WTC11 (cell line): ENCODE measurements around the gene CUL9. TPM values are rescaled to one million over a fixed set of nuclear protein-coding genes. Genes with fewer than 3 reads are reported as not detected.

Source experiments
- ATAC-seq: fragments of 200-7000 bp; cut with Tn5 transposase; 2 replicates; pipeline ENCODE4 v1.10.0; 2021; ENCODE audit warnings: mild to moderate bottlenecking, moderate library complexity
- CTCF ChIA-PET: fragments of 300-600 bp; sonication (Branson Sonifier 250); formaldehyde crosslinking; loops from one replicate; lab custom pipeline; 2021; ENCODE audit warnings: antibody characterized with exemption; lab: Charles Lee
- POLR2A ChIA-PET: fragments of 350-600 bp; sonication (Branson Sonifier 250); formaldehyde crosslinking; loops from one replicate; lab custom pipeline; 2021; ENCODE audit warnings: antibody characterized with exemption; lab: Charles Lee
- DNase-seq: peaks from one replicate; pipeline ENCODE4 v3.0.0; 2021; ENCODE audit warnings: low spot score
- H3K27ac Mint-ChIP-seq: 2 replicates; pipeline ENCODE4 v1.8.0; 2021; ENCODE audit warnings: mixed read lengths
- H3K27me3 Mint-ChIP-seq: 2 replicates; pipeline ENCODE4 v1.8.0; 2021; ENCODE audit warnings: low read depth, mild to moderate bottlenecking, moderate library complexity, mixed read lengths
- H3K36me3 Mint-ChIP-seq: 2 replicates; pipeline ENCODE4 v1.8.0; 2021; ENCODE audit warnings: mixed read lengths
- H3K4me1 Mint-ChIP-seq: 2 replicates; pipeline ENCODE4 v1.8.0; 2022; ENCODE audit warnings: mixed read lengths
- H3K4me3 Mint-ChIP-seq: 2 replicates; pipeline ENCODE4 v1.8.0; 2021; ENCODE audit warnings: mild to moderate bottlenecking, moderate library complexity, mixed read lengths
- H3K9me3 Mint-ChIP-seq: 2 replicates; pipeline ENCODE4 v1.8.0; 2021; ENCODE audit warnings: mixed read lengths
- ATF1 ChIP-seq: sonication (generic); formaldehyde crosslinking; IDR thresholded peaks from 2 replicates; pipeline ENCODE4 v1.8.1; 2023; ENCODE audit warnings: mild to moderate bottlenecking, moderate library complexity, missing genetic modification reagents
- ELF4 ChIP-seq: sonication (generic); formaldehyde crosslinking; IDR thresholded peaks from 2 replicates; pipeline ENCODE4 v1.8.1; 2022; ENCODE audit warnings: low read depth, mild to moderate bottlenecking, moderate library complexity, missing genetic modification reagents
- GABPB1 ChIP-seq: sonication (generic); formaldehyde crosslinking; IDR thresholded peaks from 2 replicates; pipeline ENCODE4 v1.8.1; 2023; ENCODE audit warnings: mild to moderate bottlenecking, missing genetic modification reagents
- GTF2I ChIP-seq: fragments of 250-450 bp; sonication (Bioruptor Pico); conservative IDR thresholded peaks from 2 replicates; pipeline ENCODE4 v1.4.0; 2021; ENCODE audit warnings: mild to moderate bottlenecking
- NR2C2 ChIP-seq: sonication (generic); formaldehyde crosslinking; IDR thresholded peaks from 2 replicates; pipeline ENCODE4 v1.8.0; 2022; ENCODE audit warnings: mild to moderate bottlenecking, missing genetic modification reagents
- PRDM15 ChIP-seq: sonication (generic); formaldehyde crosslinking; IDR thresholded peaks from 2 replicates; pipeline ENCODE4 v1.8.0; 2022; ENCODE audit warnings: missing genetic modification reagents
- PREB ChIP-seq: sonication (generic); formaldehyde crosslinking; IDR thresholded peaks from 2 replicates; pipeline ENCODE4 v1.8.1; 2022; ENCODE audit warnings: mild to moderate bottlenecking, missing genetic modification reagents, moderate library complexity, borderline replicate concordance
- TEAD1 ChIP-seq: sonication (generic); formaldehyde crosslinking; IDR thresholded peaks from 2 replicates; pipeline ENCODE4 v1.8.0; 2022; ENCODE audit warnings: mild to moderate bottlenecking, missing genetic modification reagents
- TEAD4 ChIP-seq: sonication (generic); formaldehyde crosslinking; IDR thresholded peaks from 2 replicates; pipeline ENCODE4 v1.8.0; 2022; ENCODE audit warnings: mild to moderate bottlenecking, missing genetic modification reagents
- ZNF121 ChIP-seq: sonication (generic); formaldehyde crosslinking; IDR thresholded peaks from 2 replicates; pipeline ENCODE4 v1.8.0; 2023; ENCODE audit warnings: missing genetic modification reagents
- ZNF396 ChIP-seq: fragments of 250-450 bp; sonication (Bioruptor Pico); IDR thresholded peaks from 2 replicates; pipeline ENCODE4 v1.8.0; 2021; ENCODE audit warnings: mild to moderate bottlenecking, moderate library complexity, borderline replicate concordance
- total RNA-seq: library from RNA; stranded (reverse); gene quantifications from 3 replicates; pipeline ENCODE4 v1.2.3, GENCODE V29; 2021
- TF ChIP-seq, protein P1 (sequence below): fragments of 200-600 bp; IDR thresholded peaks from 2 replicates; pipeline ENCODE4 v1.8.0; 2022; ENCODE audit warnings: antibody characterized with exemption
- TF ChIP-seq, protein P2 (sequence below): sonication (generic); formaldehyde crosslinking; IDR thresholded peaks from 2 replicates; pipeline ENCODE4 v1.8.0; 2023; ENCODE audit warnings: missing genetic modification reagents, mild to moderate bottlenecking, borderline replicate concordance
- TF ChIP-seq, protein P3 (sequence below): sonication (generic); formaldehyde crosslinking; IDR thresholded peaks from 2 replicates; pipeline ENCODE4 v1.8.0; 2022; ENCODE audit warnings: mild to moderate bottlenecking, missing genetic modification reagents
- TF ChIP-seq, protein P4 (sequence below): sonication (generic); formaldehyde crosslinking; IDR thresholded peaks from 2 replicates; pipeline ENCODE4 v1.8.1; 2023; ENCODE audit warnings: mild to moderate bottlenecking, missing genetic modification reagents

The CUL9 gene
- total RNA-seq, 1 experiment from 2014 or later: 15.2 TPM

- ChIA-PET CTCF (interaction anchor here (0.7 to 4.8 kb wide), 5 partner anchors 9 to 70 kb away, joined by 3 to 27 read pairs (median 4); no protein-coding TSS in a partner anchor), POLR2A (interaction anchor here (1.5 kb wide), 1 partner anchor 95 kb away, joined by 3 read pairs; no protein-coding TSS in a partner anchor)
- Mint-ChIP-seq H3K4me1 (peaks cover 38% of the 10 kb centered on the region), H3K9me3 (no peaks in the 10 kb centered on the region), H3K4me3 (no peak overlapping the region), H3K27me3 (peaks cover 33% of the 10 kb centered on the region), H3K36me3 (no peaks in the 10 kb centered on the region), H3K27ac (no peak overlapping the region)
- no peak for ATAC-seq
- no peak for DNase-seq
- TF ChIP-seq, protein P1, sequence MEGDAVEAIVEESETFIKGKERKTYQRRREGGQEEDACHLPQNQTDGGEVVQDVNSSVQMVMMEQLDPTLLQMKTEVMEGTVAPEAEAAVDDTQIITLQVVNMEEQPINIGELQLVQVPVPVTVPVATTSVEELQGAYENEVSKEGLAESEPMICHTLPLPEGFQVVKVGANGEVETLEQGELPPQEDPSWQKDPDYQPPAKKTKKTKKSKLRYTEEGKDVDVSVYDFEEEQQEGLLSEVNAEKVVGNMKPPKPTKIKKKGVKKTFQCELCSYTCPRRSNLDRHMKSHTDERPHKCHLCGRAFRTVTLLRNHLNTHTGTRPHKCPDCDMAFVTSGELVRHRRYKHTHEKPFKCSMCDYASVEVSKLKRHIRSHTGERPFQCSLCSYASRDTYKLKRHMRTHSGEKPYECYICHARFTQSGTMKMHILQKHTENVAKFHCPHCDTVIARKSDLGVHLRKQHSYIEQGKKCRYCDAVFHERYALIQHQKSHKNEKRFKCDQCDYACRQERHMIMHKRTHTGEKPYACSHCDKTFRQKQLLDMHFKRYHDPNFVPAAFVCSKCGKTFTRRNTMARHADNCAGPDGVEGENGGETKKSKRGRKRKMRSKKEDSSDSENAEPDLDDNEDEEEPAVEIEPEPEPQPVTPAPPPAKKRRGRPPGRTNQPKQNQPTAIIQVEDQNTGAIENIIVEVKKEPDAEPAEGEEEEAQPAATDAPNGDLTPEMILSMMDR: no peak
- TF ChIP-seq PRDM15 (no peak), ELF4 (CRISPR knock-in tag) (no peak), ZNF396 (CRISPR knock-in tag) (no peak), ATF1 (no peak), TEAD4 (no peak), GTF2I (no peak), ZNF121 (no peak), NR2C2 (no peak)
- TF ChIP-seq, protein P2, sequence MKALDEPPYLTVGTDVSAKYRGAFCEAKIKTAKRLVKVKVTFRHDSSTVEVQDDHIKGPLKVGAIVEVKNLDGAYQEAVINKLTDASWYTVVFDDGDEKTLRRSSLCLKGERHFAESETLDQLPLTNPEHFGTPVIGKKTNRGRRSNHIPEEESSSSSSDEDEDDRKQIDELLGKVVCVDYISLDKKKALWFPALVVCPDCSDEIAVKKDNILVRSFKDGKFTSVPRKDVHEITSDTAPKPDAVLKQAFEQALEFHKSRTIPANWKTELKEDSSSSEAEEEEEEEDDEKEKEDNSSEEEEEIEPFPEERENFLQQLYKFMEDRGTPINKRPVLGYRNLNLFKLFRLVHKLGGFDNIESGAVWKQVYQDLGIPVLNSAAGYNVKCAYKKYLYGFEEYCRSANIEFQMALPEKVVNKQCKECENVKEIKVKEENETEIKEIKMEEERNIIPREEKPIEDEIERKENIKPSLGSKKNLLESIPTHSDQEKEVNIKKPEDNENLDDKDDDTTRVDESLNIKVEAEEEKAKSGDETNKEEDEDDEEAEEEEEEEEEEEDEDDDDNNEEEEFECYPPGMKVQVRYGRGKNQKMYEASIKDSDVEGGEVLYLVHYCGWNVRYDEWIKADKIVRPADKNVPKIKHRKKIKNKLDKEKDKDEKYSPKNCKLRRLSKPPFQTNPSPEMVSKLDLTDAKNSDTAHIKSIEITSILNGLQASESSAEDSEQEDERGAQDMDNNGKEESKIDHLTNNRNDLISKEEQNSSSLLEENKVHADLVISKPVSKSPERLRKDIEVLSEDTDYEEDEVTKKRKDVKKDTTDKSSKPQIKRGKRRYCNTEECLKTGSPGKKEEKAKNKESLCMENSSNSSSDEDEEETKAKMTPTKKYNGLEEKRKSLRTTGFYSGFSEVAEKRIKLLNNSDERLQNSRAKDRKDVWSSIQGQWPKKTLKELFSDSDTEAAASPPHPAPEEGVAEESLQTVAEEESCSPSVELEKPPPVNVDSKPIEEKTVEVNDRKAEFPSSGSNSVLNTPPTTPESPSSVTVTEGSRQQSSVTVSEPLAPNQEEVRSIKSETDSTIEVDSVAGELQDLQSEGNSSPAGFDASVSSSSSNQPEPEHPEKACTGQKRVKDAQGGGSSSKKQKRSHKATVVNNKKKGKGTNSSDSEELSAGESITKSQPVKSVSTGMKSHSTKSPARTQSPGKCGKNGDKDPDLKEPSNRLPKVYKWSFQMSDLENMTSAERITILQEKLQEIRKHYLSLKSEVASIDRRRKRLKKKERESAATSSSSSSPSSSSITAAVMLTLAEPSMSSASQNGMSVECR: no peak
These were observed 83.6 kb downstream of the CUL9 start for GRCh38 chr6:43265564-43265963.

DNA sequence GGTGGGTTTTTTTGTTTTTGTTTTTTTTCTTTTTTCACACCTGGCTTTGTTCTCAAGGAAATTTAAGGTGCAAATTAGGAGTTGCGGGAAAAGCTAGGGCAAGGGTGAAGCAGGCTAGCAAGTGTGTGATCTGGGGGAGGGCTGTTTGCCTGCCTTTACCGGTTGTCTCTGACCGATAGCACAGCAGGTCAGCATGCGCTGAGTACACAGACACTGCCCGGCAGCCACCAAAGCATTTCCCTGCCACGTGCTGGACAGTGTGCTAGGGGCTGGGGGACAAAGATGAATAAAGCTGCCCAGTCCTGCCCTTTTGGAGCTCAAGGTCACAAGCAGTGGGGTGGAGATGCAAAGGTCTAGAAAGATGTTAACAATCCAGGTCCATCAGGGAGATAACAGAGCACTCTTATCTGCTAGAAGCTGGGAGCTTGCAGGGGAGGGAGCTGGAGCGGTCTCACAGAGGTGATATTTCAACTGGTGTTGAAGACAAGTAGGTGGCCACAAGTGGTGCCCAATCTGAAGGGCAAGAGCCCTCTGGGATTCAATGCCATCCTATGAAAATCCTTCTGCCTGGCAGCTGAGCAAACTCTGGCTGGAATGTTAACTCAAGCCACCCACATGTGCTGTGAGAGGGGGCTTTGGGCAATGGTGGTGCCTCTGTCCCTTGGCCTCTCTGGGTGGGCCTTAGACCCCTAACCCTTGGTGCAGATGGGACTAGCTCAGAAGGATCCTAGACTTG is 85.8 kb downstream of the CUL9 start:
- TF ChIP-seq GABPB1 (CRISPR knock-in tag) (peak; percentile 95), TEAD1 (CRISPR knock-in tag) (peak; percentile 27; the same call in 1 of the 2 replicates), PREB (CRISPR knock-in tag) (peak; percentile 57; the same call in 1 of the 2 replicates)
- TF ChIP-seq, protein P3, sequence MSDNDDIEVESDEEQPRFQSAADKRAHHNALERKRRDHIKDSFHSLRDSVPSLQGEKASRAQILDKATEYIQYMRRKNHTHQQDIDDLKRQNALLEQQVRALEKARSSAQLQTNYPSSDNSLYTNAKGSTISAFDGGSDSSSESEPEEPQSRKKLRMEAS (CRISPR knock-in tag): peak; percentile 73; the same call in 1 of the 2 replicates
- TF ChIP-seq, protein P4, sequence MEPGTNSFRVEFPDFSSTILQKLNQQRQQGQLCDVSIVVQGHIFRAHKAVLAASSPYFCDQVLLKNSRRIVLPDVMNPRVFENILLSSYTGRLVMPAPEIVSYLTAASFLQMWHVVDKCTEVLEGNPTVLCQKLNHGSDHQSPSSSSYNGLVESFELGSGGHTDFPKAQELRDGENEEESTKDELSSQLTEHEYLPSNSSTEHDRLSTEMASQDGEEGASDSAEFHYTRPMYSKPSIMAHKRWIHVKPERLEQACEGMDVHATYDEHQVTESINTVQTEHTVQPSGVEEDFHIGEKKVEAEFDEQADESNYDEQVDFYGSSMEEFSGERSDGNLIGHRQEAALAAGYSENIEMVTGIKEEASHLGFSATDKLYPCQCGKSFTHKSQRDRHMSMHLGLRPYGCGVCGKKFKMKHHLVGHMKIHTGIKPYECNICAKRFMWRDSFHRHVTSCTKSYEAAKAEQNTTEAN (CRISPR knock-in tag): no peak
- Mint-ChIP-seq H3K36me3 (no peaks in the 10 kb centered on the region), H3K4me3 (no peak overlapping the region), H3K4me1 (peaks cover 34% of the 10 kb centered on the region), H3K27ac (0 out of 2 replicates have a peak overlapping the region, but pooled peaks have one; percentile 26), H3K27me3 (peaks cover 50% of the 10 kb centered on the region), H3K9me3 (no peaks in the 10 kb centered on the region)
- ChIA-PET CTCF (interaction anchor here (0.5 to 2.6 kb wide), 10 partner anchors 11 to 189 kb away, joined by 3 to 12 read pairs (median 4); partner anchors contain the start of genes CRIP3 and DNPH1), POLR2A (interaction anchor here (1.1 kb wide), 1 partner anchor 39 kb away, joined by 3 read pairs; no protein-coding TSS in a partner anchor)
- ATAC-seq: peak; percentile 13
- no peak for DNase-seq
